ENCODE data around the gene PARD6B. TPM values are rescaled to one million over a fixed set of nuclear protein-coding genes. Genes with fewer than 3 reads are reported as not detected.

The PARD6B gene
- total and polyA plus RNA-seq, 10 donors = 0.97 to 7.5 (median 4.1) TPM

DNA sequence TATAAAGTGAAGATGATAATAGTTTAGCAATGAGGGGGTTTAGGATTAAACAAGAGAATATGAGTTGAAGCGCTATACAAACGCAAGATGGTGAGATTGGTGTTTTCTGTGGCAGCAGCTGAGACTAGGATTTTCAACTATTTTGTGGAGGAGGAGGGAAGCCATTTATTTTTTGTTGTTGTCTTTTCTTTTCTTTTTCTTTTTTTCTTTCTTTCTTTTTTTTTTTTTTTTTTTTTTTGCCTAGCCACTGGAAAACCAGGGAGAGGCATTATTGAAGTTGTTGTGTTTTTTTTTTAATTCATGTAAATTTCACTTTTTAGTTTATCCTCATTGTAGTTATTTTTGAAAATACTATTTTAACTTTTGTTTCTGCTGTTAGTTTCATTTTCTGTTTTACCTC, 15.9 kb downstream of the PARD6B start:
- TF ChIP-seq CTCF (IDR thresholded peaks at IDR 0.05 in 8 of 11, conservative IDR thresholded peaks at IDR 0.05 in 3 of 11) = no peak
- TF ChIP-seq POLR2A (IDR thresholded peaks at IDR 0.05) = no peak
- TF ChIP-seq POLR2AphosphoS5 (IDR thresholded peaks at IDR 0.05) = no peak
- no peak for DNase-seq
- H3K27ac ChIP-seq = peak overlapping the region in 1 of 8 donors; percentile 3
- H3K4me1 ChIP-seq = peaks cover 0 to 28% (median 5%) of the 10 kb centered on the region in 6 donors
- H3K27me3 ChIP-seq (replicated peaks in 1 of 7) = no peaks in the 10 kb centered on the region
- intact Hi-C loops (cut with DNase I; ENCODE audit: low total_unique reads) = no loop called here
- H3K9me3 ChIP-seq = no peaks in the 10 kb centered on the region
- H3K36me3 ChIP-seq = peaks cover 0 to 23% (median 4%) of the 10 kb centered on the region in 6 donors
- 96 to 99% (median 98%) methylated on average over 2 of the region's 2 CpGs for WGBS, 5 donors
- H3K4me3 ChIP-seq = no peak overlapping the region

DNA sequence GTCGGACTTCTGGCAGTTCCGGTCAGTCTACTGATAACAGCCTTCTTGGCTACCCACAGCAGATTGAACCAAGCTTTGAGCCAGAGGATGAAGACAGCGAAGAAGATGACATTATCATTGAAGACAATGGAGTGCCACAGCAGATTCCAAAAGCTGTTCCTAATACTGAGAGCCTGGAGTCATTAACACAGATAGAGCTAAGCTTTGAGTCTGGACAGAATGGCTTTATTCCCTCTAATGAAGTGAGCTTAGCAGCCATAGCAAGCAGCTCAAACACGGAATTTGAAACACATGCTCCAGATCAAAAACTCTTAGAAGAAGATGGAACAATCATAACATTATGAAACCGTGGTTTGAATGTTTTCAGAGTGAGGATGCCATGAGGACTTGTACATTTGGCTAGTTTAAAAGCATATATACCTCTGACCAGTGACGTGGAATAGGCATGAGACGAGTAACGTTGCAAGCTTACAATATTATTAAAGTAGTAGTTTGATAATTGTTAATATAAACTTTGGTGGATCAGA, 18.8 kb downstream of the PARD6B start:
- Histone ChIP-seq H3K36me3 (peaks cover 0 to 21% (median 4%) of the 10 kb centered on the region in 6 donors), H3K4me3 (no peak overlapping the region), H3K9me3 (no peaks in the 10 kb centered on the region), H3K4me1 (peaks cover 0 to 28% (median 5%) of the 10 kb centered on the region in 6 donors), H3K27ac (no peak overlapping the region), H3K27me3 (replicated peaks in 1 of 7) (no peaks in the 10 kb centered on the region)
- 92 to 95% (median 93%) methylated on average over 8 of the region's 8 CpGs for WGBS, 5 donors
- TF ChIP-seq POLR2AphosphoS5 (IDR thresholded peaks at IDR 0.05) (no peak), POLR2A (IDR thresholded peaks at IDR 0.05) (no peak), CTCF (IDR thresholded peaks at IDR 0.05 in 8 of 11, conservative IDR thresholded peaks at IDR 0.05 in 3 of 11) (no peak)
- no peak for DNase-seq
- intact Hi-C loops (cut with DNase I; ENCODE audit: low total_unique reads) = no loop called here

GRCh38 chr20:50753152-50753551, 21.8 kb downstream of the PARD6B start:
- H3K27ac ChIP-seq = no peak overlapping the region
- peaks cover 0 to 14% (median 0%) of the 10 kb centered on the region in 6 donors for H3K4me1 ChIP-seq
- H3K4me3 ChIP-seq = no peak overlapping the region
- no peaks in the 10 kb centered on the region for H3K9me3 ChIP-seq
- TF ChIP-seq POLR2A (IDR thresholded peaks at IDR 0.05) (no peak), POLR2AphosphoS5 (IDR thresholded peaks at IDR 0.05) (no peak), CTCF (IDR thresholded peaks at IDR 0.05 in 8 of 11, conservative IDR thresholded peaks at IDR 0.05 in 3 of 11) (no peak)
- no peak for DNase-seq
- peaks cover 0 to 17% (median 4%) of the 10 kb centered on the region in 6 donors for H3K36me3 ChIP-seq
- 94 to 98% (median 97%) methylated on average over 3 of the region's 3 CpGs for WGBS, 5 donors
- intact Hi-C loops (cut with DNase I; ENCODE audit: low total_unique reads) = no loop called here
- H3K27me3 ChIP-seq (replicated peaks in 1 of 7) = no peaks in the 10 kb centered on the region

DNA sequence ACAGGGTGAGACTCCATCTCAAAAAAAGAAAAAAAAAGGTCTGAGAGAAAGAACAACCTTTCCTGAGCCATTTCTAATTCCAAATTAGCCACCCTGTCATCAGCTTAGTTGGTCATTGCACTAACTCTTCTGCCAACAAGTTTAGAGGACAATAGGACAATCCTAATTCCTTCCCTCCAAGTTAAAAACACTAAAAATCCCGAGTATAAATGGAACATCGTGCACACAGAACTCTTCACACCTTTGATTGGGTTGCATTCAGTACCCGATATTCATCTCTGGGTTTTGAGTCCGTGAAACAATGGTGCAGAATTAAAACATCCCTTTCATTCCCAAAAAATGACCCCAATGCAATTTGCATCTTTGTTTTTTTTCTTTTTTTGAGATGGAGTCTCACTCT, 23.0 kb downstream of the PARD6B start:
- 92 to 98% (median 94%) methylated on average over 4 of the region's 4 CpGs for WGBS, 5 donors
- intact Hi-C loops (cut with DNase I; ENCODE audit: low total_unique reads) = no loop called here
- Histone ChIP-seq H3K4me3 (no peak overlapping the region), H3K9me3 (no peaks in the 10 kb centered on the region), H3K27me3 (replicated peaks in 1 of 7) (no peaks in the 10 kb centered on the region), H3K36me3 (peaks cover 0 to 11% (median 4%) of the 10 kb centered on the region in 6 donors), H3K27ac (no peak overlapping the region), H3K4me1 (peaks cover 0 to 1% (median 0%) of the 10 kb centered on the region in 6 donors)
- DNase-seq = no peak
- TF ChIP-seq POLR2AphosphoS5 (IDR thresholded peaks at IDR 0.05) (no peak), POLR2A (IDR thresholded peaks at IDR 0.05) (no peak), CTCF (IDR thresholded peaks at IDR 0.05 in 8 of 11, conservative IDR thresholded peaks at IDR 0.05 in 3 of 11) (no peak)

All from spleen (tissue), 11 donors.